Osteoblast (primary cell): ENCODE results near the gene CEP350. TPM values are rescaled to one million over a fixed set of nuclear protein-coding genes. Genes with fewer than 3 reads are reported as not detected.

Experiments used
- DNase-seq: peaks from one replicate; pipeline ENCODE4 v3.0.0; 2011; ENCODE audit warnings: low spot score, mixed read lengths; ENCODE audit not compliant: insufficient read length; ENCODE audit errors: missing footprints
- H2AFZ ChIP-seq: 2 replicates; pipeline ENCODE4 v1.6.0; 2011; ENCODE audit warnings: mild to moderate bottlenecking, low read length
- H3K27ac ChIP-seq: 2 replicates; pipeline ENCODE4 v1.5.1; 2011; ENCODE audit warnings: mild to moderate bottlenecking, low read depth, low read length, moderate library complexity
- H3K27me3 ChIP-seq: 2 replicates; pipeline ENCODE4 v1.6.0; 2012; ENCODE audit warnings: mild to moderate bottlenecking, control low read depth, inconsistent platforms, low read length, moderate library complexity; ENCODE audit not compliant: insufficient read depth
- H3K36me3 ChIP-seq: 2 replicates; pipeline ENCODE4 v1.5.1; 2011; ENCODE audit warnings: mild to moderate bottlenecking, low read length, control low read depth, moderate library complexity; ENCODE audit not compliant: insufficient read depth
- H3K4me1 ChIP-seq: 2 replicates; pipeline ENCODE4 v1.5.1; 2011; ENCODE audit warnings: mild to moderate bottlenecking, low read length, control low read depth, moderate library complexity; ENCODE audit not compliant: insufficient read depth
- H3K4me2 ChIP-seq: 2 replicates; pipeline ENCODE4 v1.6.0; 2011; ENCODE audit warnings: mild to moderate bottlenecking, low read length; ENCODE audit not compliant: insufficient read depth
- H3K4me3 ChIP-seq: fragments of 200-600 bp; sonication (generic); 3 replicates; pipeline ENCODE4 v1.5.1; 2012; ENCODE audit warnings: mild to moderate bottlenecking, low read length, inconsistent platforms; ENCODE audit not compliant: insufficient read depth
- H3K79me2 ChIP-seq: 2 replicates; pipeline ENCODE4 v1.6.0; 2012; ENCODE audit warnings: mild to moderate bottlenecking, low read length, control low read depth, inconsistent platforms; ENCODE audit not compliant: insufficient read depth
- H3K9me3 ChIP-seq: 2 replicates; pipeline ENCODE4 v1.5.1; 2011; ENCODE audit warnings: low read depth, low read length, control low read depth
- H4K20me1 ChIP-seq: 2 replicates; pipeline ENCODE4 v1.6.0; 2012; ENCODE audit warnings: mild to moderate bottlenecking, low read length, control low read depth; ENCODE audit not compliant: insufficient read depth
- CTCF ChIP-seq: IDR thresholded peaks from 2 replicates; pipeline ENCODE4 v1.5.1; 2011; ENCODE audit warnings: mild to moderate bottlenecking, low read depth, low read length, moderate library complexity; ENCODE audit errors: extremely low read depth
- total RNA-seq: library from RNA; depleted of rRNA; stranded (reverse); fragments of >200 nt; gene quantifications from 2 replicates; pipeline ENCODE4 v1.2.3, GENCODE V29; 2012

CEP350 gene
- total RNA-seq, 1 donor, result 82.2 TPM

DNA sequence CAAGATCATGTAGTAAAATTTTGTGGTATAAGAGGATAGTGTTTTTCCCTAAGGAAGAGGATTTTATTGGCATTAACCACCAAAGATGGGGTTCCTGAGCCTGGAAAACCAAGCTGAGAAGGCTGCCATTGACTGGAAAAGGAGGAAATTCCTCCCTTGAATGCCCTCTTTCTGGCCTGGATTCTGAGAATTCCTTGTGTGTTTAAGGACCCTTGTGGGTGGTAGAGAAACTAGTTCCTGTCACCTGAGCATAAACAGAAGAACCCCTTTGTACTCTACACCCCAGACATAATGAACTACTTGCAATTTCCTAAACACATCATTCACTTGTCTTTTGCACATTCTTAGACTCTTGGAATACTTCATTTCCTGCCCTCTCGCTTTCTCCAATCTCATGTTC lies 33.1 kb upstream of the CEP350 start:
- H3K36me3 ChIP-seq, result peaks cover 22% of the 10 kb centered on the region
- no peaks in the 10 kb centered on the region for H4K20me1 ChIP-seq
- no peak overlapping the region for H3K27ac ChIP-seq
- no peaks in the 10 kb centered on the region for H3K79me2 ChIP-seq
- peaks cover 20% of the 10 kb centered on the region for H3K4me1 ChIP-seq
- no peak for DNase-seq
- no peak overlapping the region for H2AFZ ChIP-seq
- no peaks in the 10 kb centered on the region for H3K27me3 ChIP-seq
- no peaks in the 10 kb centered on the region for H3K9me3 ChIP-seq
- H3K4me2 ChIP-seq, result no peak overlapping the region
- no peak overlapping the region for H3K4me3 ChIP-seq
- TF ChIP-seq CTCF, result no peak

GRCh38 chr1:179921981-179922872 lies 32.4 kb upstream of the CEP350 start:
- TF ChIP-seq CTCF, result no peak
- H4K20me1 ChIP-seq, result no peaks in the 10 kb centered on the region
- H2AFZ ChIP-seq, result no peak overlapping the region
- no peak overlapping the region for H3K4me3 ChIP-seq
- H3K4me2 ChIP-seq, result no peak overlapping the region
- peaks cover 20% of the 10 kb centered on the region for H3K36me3 ChIP-seq
- no peaks in the 10 kb centered on the region for H3K79me2 ChIP-seq
- DNase-seq, result no peak
- H3K4me1 ChIP-seq, result peaks cover 27% of the 10 kb centered on the region
- H3K27ac ChIP-seq, result no peak overlapping the region
- no peaks in the 10 kb centered on the region for H3K9me3 ChIP-seq
- H3K27me3 ChIP-seq, result no peaks in the 10 kb centered on the region

GRCh38 chr1:179923029-179923428 lies 31.6 kb upstream of the CEP350 start:
- no peak overlapping the region for H3K27ac ChIP-seq
- no peak overlapping the region for H3K4me2 ChIP-seq
- H3K27me3 ChIP-seq, result no peaks in the 10 kb centered on the region
- no peak overlapping the region for H3K4me3 ChIP-seq
- no peaks in the 10 kb centered on the region for H3K79me2 ChIP-seq
- H3K4me1 ChIP-seq, result peaks cover 27% of the 10 kb centered on the region
- TF ChIP-seq CTCF, result no peak
- peaks cover 12% of the 10 kb centered on the region for H3K36me3 ChIP-seq
- H2AFZ ChIP-seq, result no peak overlapping the region
- H4K20me1 ChIP-seq, result no peaks in the 10 kb centered on the region
- H3K9me3 ChIP-seq, result no peaks in the 10 kb centered on the region
- DNase-seq, result no peak

DNA sequence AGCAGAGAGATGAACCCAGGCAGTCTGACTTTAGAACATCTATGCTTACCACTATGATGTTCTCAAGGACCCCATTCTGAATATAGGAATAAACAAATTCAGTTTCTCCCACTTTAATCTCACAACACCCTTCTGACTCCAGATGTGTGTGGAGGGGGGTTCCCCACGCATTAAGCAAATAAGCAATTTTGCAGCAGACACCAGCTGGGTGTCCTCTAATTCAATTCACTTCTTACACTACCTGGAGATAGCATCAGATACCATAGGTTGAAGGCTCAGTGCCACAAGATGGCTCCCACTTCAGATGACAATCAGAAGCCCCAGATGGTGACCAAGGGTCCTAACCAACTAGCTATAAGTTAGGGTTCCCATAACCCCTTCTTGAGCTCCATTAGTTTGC lies 30.3 kb upstream of the CEP350 start:
- H3K27ac ChIP-seq, result no peak overlapping the region
- H3K4me2 ChIP-seq, result no peak overlapping the region
- DNase-seq, result no peak
- no peaks in the 10 kb centered on the region for H3K79me2 ChIP-seq
- H4K20me1 ChIP-seq, result no peaks in the 10 kb centered on the region
- no peak for TF ChIP-seq CTCF
- H3K4me3 ChIP-seq, result no peak overlapping the region
- H3K27me3 ChIP-seq, result no peaks in the 10 kb centered on the region
- H3K9me3 ChIP-seq, result no peaks in the 10 kb centered on the region
- peaks cover 4% of the 10 kb centered on the region for H3K36me3 ChIP-seq
- H2AFZ ChIP-seq, result no peak overlapping the region
- H3K4me1 ChIP-seq, result peaks cover 27% of the 10 kb centered on the region
